HEK293T (cell line): ENCODE measurements around the gene TMC4.

ENCODE experiments used
- CTCF ChIA-PET: fragments of 350-600 bp; formaldehyde crosslinking; extraction: SDS; loops from one replicate; lab custom pipeline; 2021; ENCODE audit warnings: antibody characterized with exemption, inconsistent platforms; lab: Yijun Ruan, JAX
- POLR2A ChIA-PET: fragments of 350-600 bp; formaldehyde crosslinking; extraction: SDS; loops from one replicate; lab custom pipeline; 2020; ENCODE audit warnings: antibody characterized with exemption, inconsistent platforms; lab: Yijun Ruan, JAX
- DNase-seq: peaks from one replicate; pipeline ENCODE4 v3.0.0; 2012; ENCODE audit warnings: mixed read lengths; ENCODE audit errors: extremely low spot score
- ARNT ChIP-seq: fragments of 450-650 bp; IDR thresholded peaks from 2 replicates; pipeline ENCODE4 v1.6.1; 2017; ENCODE audit warnings: mild to moderate bottlenecking
- BHLHE40 ChIP-seq: fragments of 450-650 bp; IDR thresholded peaks from 2 replicates; pipeline ENCODE4 v1.6.1; 2016; ENCODE audit warnings: mild to moderate bottlenecking, moderate library complexity, borderline replicate concordance
- CTBP1 ChIP-seq: fragments of 450-650 bp; IDR thresholded peaks from 2 replicates; pipeline ENCODE4 v1.6.1; 2016; ENCODE audit warnings: borderline replicate concordance
- ELF4 ChIP-seq: fragments of 450-650 bp; IDR thresholded peaks from 2 replicates; pipeline ENCODE4 v1.6.1; 2017; ENCODE audit warnings: antibody characterized with exemption
- FOXA1 ChIP-seq: fragments of 450-650 bp; IDR thresholded peaks from 2 replicates; pipeline ENCODE4 v1.6.1; 2016; ENCODE audit warnings: mild to moderate bottlenecking
- FOXK2 ChIP-seq: fragments of 450-650 bp; IDR thresholded peaks from 2 replicates; pipeline ENCODE4 v1.6.1; 2016; ENCODE audit warnings: mild to moderate bottlenecking
- FOXM1 ChIP-seq: fragments of 450-650 bp; IDR thresholded peaks from 2 replicates; pipeline ENCODE4 v1.6.1; 2017; ENCODE audit warnings: mild to moderate bottlenecking, borderline replicate concordance
- HDGF ChIP-seq: fragments of 450-650 bp; IDR thresholded peaks from 2 replicates; pipeline ENCODE4 v1.6.1; 2017; ENCODE audit warnings: antibody characterized with exemption, borderline replicate concordance
- L3MBTL2 ChIP-seq: fragments of 450-650 bp; conservative IDR thresholded peaks from 2 replicates; pipeline ENCODE4 v1.6.1; 2016; ENCODE audit warnings: mild to moderate bottlenecking
- LEF1 ChIP-seq: fragments of 450-650 bp; IDR thresholded peaks from 2 replicates; pipeline ENCODE4 v1.6.1; 2017; ENCODE audit warnings: mild to moderate bottlenecking, borderline replicate concordance
- NFRKB ChIP-seq: fragments of 450-650 bp; IDR thresholded peaks from 2 replicates; pipeline ENCODE4 v1.6.1; 2016; ENCODE audit warnings: mild to moderate bottlenecking, moderate library complexity
- PKNOX1 ChIP-seq: fragments of 450-650 bp; IDR thresholded peaks from 2 replicates; pipeline ENCODE4 v1.6.1; 2016
- SP1 ChIP-seq: fragments of 450-650 bp; IDR thresholded peaks from 2 replicates; pipeline ENCODE4 v1.6.1; 2017
- SUZ12 ChIP-seq: fragments of 450-650 bp; IDR thresholded peaks from 2 replicates; pipeline ENCODE4 v1.6.1; 2016; ENCODE audit warnings: mild to moderate bottlenecking
- TARDBP ChIP-seq: fragments of 450-650 bp; IDR thresholded peaks from 2 replicates; pipeline ENCODE4 v1.6.1; 2016
- ZNF384 ChIP-seq: fragments of 450-650 bp; IDR thresholded peaks from 2 replicates; pipeline ENCODE4 v1.6.1; 2016

The TMC4 gene

GRCh38 chr19:54156953-54157352 is 16.0 kb downstream of the TMC4 start:
- CTCF ChIA-PET = no interaction called here
- no peak for DNase-seq
- TF ChIP-seq HDGF = no peak
- no peak for TF ChIP-seq CTBP1
- no peak for TF ChIP-seq NFRKB
- TF ChIP-seq SUZ12 = no peak
- no peak for TF ChIP-seq ARNT
- no peak for TF ChIP-seq BHLHE40
- no peak for TF ChIP-seq ZNF384
- no peak for TF ChIP-seq SP1
- TF ChIP-seq L3MBTL2 = no peak
- no peak for TF ChIP-seq FOXK2
- TF ChIP-seq LEF1 = no peak
- TF ChIP-seq ELF4 = no peak
- TF ChIP-seq FOXM1 = no peak
- no peak for TF ChIP-seq FOXA1
- no peak for TF ChIP-seq TARDBP
- POLR2A ChIA-PET = no interaction called here

GRCh38 chr19:54156490-54156889 is 16.5 kb downstream of the TMC4 start:
- POLR2A ChIA-PET = no interaction called here
- CTCF ChIA-PET = no interaction called here
- no peak for TF ChIP-seq SP1
- no peak for TF ChIP-seq PKNOX1
- TF ChIP-seq LEF1 = no peak
- TF ChIP-seq BHLHE40 = no peak
- TF ChIP-seq L3MBTL2 = no peak
- DNase-seq = no peak

GRCh38 chr19:54155694-54156093 is 17.3 kb downstream of the TMC4 start:
- POLR2A ChIA-PET = interaction anchor here (0.6 kb wide), 1 partner anchor 18 kb away, joined by 4 read pairs; the partner anchor contains the start of gene CNOT3
- no peak for DNase-seq
- TF ChIP-seq TARDBP (no peak), LEF1 (no peak), L3MBTL2 (no peak), FOXK2 (no peak), ZNF384 (no peak), BHLHE40 (no peak), SP1 (no peak), PKNOX1 (no peak), NFRKB (no peak), HDGF (no peak), FOXM1 (no peak), ELF4 (no peak), FOXA1 (no peak), CTBP1 (no peak), SUZ12 (no peak)
- CTCF ChIA-PET = no interaction called here

GRCh38 chr19:54154603-54155345 is 18.2 kb downstream of the TMC4 start:
- no peak for TF ChIP-seq FOXA1
- TF ChIP-seq NFRKB = no peak
- no peak for TF ChIP-seq FOXK2
- no peak for TF ChIP-seq ZNF384
- no peak for TF ChIP-seq LEF1
- no peak for TF ChIP-seq SP1
- TF ChIP-seq TARDBP = no peak
- TF ChIP-seq ELF4 = no peak
- no peak for TF ChIP-seq ARNT
- TF ChIP-seq CTBP1 = no peak
- no peak for TF ChIP-seq L3MBTL2
- no peak for TF ChIP-seq FOXM1
- no peak for TF ChIP-seq SUZ12
- TF ChIP-seq BHLHE40 = no peak
- CTCF ChIA-PET = no interaction called here
- POLR2A ChIA-PET = no interaction called here
- no peak for DNase-seq

GRCh38 chr19:54153731-54154326 is 19.1 kb downstream of the TMC4 start:
- no peak for TF ChIP-seq CTBP1
- TF ChIP-seq FOXK2 = no peak
- no peak for TF ChIP-seq LEF1
- TF ChIP-seq ZNF384 = no peak
- no peak for TF ChIP-seq HDGF
- TF ChIP-seq FOXA1 = no peak
- TF ChIP-seq BHLHE40 = no peak
- TF ChIP-seq ARNT = no peak
- TF ChIP-seq SP1 = no peak
- no peak for TF ChIP-seq NFRKB
- no peak for TF ChIP-seq SUZ12
- no peak for TF ChIP-seq FOXM1
- TF ChIP-seq PKNOX1 = no peak
- no peak for TF ChIP-seq L3MBTL2
- no peak for TF ChIP-seq TARDBP
- no peak for TF ChIP-seq ELF4
- POLR2A ChIA-PET = no interaction called here
- CTCF ChIA-PET = no interaction called here

More at GRCh38 chr19:54153731-54154326, 19.1 kb downstream of the TMC4 start:
- DNase-seq = no peak
